Gastrocnemius medialis (tissue), 4 donors: ENCODE results near the gene HPCAL1.

ENCODE experiments used
- POLR2A ChIP-seq, 2 donors: fragments of 450-650 bp; IDR thresholded peaks; one replicate each; pipeline ENCODE4 v1.6.1; 2017; ENCODE audit warnings: antibody characterized with exemption in 2 of 2, mild to moderate bottlenecking in 2 of 2, moderate library complexity in 2 of 2
- TF ChIP-seq, protein P1 (sequence below), 5 experiments: fragments of 450-650 bp in 3 of 5; fragments of 200-600 bp in 2 of 5; sonication (generic) in 2 of 5; IDR thresholded peaks in 4 of 5; conservative IDR thresholded peaks in 1 of 5; 1 replicate in 4 of 5; 2 replicates in 1 of 5; pipeline ENCODE4 v1.5.1; 2016 to 2019; ENCODE audit warnings: antibody characterized with exemption in 5 of 5, mild to moderate bottlenecking in 3 of 5, moderate library complexity in 3 of 5

DNA sequence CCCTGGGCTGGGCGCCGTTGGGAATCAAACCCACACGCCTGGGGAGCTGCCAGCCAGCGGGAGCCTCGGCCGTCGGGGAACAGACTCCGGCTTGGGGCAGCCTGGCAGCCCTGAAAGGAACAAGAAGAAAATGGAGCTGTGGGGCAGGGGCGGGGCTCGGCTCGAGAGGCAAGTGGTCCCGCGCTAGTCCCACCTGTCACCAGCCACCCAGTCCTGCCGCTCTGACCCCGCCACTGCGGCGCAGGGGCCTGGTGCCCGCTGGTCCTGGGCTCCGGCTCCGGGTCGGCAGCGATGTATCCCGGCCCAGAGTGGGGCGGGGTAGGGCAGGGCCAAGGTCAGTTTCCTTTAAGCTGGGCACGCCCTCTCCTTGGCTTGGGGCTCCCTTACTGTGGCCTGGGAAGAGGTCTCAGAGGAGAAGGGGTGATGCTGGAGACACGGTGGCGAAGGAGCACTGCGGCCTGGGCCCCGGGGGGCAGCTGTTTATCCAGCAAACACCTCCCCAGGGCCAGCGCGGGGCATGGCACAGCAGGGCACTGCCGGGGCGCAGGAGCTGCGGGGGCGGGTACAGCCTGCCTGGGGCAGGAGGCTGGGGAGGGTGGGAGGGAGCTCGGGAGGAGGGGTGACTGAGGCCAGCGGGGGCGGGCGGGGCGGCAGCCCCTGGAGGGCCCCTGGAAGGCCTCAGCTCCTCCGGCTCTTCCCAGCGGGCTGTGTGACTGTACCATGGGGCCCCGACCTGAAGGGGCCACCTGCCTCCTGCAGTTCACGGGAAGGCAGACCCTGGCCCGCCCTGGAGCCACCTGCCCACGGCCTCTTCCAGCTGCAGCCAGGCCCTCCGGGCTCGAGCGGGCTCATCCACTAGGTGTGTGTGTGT lies 129.8 kb downstream of the HPCAL1 start:
- TF ChIP-seq, protein P1, sequence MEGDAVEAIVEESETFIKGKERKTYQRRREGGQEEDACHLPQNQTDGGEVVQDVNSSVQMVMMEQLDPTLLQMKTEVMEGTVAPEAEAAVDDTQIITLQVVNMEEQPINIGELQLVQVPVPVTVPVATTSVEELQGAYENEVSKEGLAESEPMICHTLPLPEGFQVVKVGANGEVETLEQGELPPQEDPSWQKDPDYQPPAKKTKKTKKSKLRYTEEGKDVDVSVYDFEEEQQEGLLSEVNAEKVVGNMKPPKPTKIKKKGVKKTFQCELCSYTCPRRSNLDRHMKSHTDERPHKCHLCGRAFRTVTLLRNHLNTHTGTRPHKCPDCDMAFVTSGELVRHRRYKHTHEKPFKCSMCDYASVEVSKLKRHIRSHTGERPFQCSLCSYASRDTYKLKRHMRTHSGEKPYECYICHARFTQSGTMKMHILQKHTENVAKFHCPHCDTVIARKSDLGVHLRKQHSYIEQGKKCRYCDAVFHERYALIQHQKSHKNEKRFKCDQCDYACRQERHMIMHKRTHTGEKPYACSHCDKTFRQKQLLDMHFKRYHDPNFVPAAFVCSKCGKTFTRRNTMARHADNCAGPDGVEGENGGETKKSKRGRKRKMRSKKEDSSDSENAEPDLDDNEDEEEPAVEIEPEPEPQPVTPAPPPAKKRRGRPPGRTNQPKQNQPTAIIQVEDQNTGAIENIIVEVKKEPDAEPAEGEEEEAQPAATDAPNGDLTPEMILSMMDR (IDR thresholded peaks at IDR 0.05 in 4 of 5, conservative IDR thresholded peaks at IDR 0.05 in 1 of 5), result no peak
- no peak for TF ChIP-seq POLR2A (IDR thresholded peaks at IDR 0.05)
